Activated naive CD8-positive, alpha-beta T cell treated with anti-CD3 and anti-CD28 coated beads, Interleukin-2, amount 10 ng/mL, durations not matched to agents 7 days and 5 days (primary cell): Measurements from ENCODE around the gene PDE11A. TPM values are rescaled to one million over a fixed set of nuclear protein-coding genes. Genes with fewer than 3 reads are reported as not detected.
"Not testable (repeated sequence)": the region's sequence is repeated elsewhere in the genome, so short reads cannot be mapped to it uniquely, and the experiment has no call there.

Source experiments
- ATAC-seq: fragments of 150-1000 bp; cut with Tn5 transposase; one replicate; pipeline ENCODE4 v1.10.0; 2021; ENCODE audit warnings: low read depth, moderate library complexity
- POLR2A ChIA-PET: fragments of 350-600 bp; sonication (Branson Sonifier 250); formaldehyde crosslinking; loops from one replicate; lab custom pipeline; 2021; ENCODE audit warnings: antibody characterized with exemption; lab: Charles Lee
- DNase-seq: peaks from one replicate; pipeline ENCODE4 v3.0.0; 2021
- H3K27ac Mint-ChIP-seq: one replicate; pipeline ENCODE4 v1.8.0; 2022; ENCODE audit warnings: mild to moderate bottlenecking, mixed read lengths
- H3K27me3 Mint-ChIP-seq: one replicate; pipeline ENCODE4 v1.8.0; 2022; ENCODE audit warnings: mild to moderate bottlenecking, moderate library complexity, mixed read lengths
- H3K36me3 Mint-ChIP-seq: one replicate; pipeline ENCODE4 v1.8.0; 2021; ENCODE audit warnings: mild to moderate bottlenecking, mixed read lengths
- H3K4me1 Mint-ChIP-seq: one replicate; pipeline ENCODE4 v1.8.0; 2021; ENCODE audit warnings: mixed read lengths
- H3K4me3 Mint-ChIP-seq: one replicate; pipeline ENCODE4 v1.8.0; 2022; ENCODE audit warnings: mild to moderate bottlenecking, moderate library complexity, mixed read lengths
- H3K9me3 Mint-ChIP-seq: one replicate; pipeline ENCODE4 v1.8.0; 2021; ENCODE audit warnings: mixed read lengths
- total RNA-seq, 2 experiments: library from RNA; stranded (reverse); gene quantifications; one replicate each; pipeline ENCODE4 v1.2.3, GENCODE V29; 2021

The PDE11A gene
- total RNA-seq, 2 experiments from 2014 or later, result not detected

GRCh38 chr2:178066890-178067669 is 5.5 kb downstream of the PDE11A start:
- Mint-ChIP-seq H3K27me3 (peaks cover 30% of the 10 kb centered on the region), H3K9me3 (no peaks in the 10 kb centered on the region), H3K4me1 (peaks cover 2% of the 10 kb centered on the region), H3K36me3 (no peaks in the 10 kb centered on the region), H3K4me3 (no peak overlapping the region), H3K27ac (no peak overlapping the region)
- DNase-seq (no peak), ATAC-seq (no peak)
- POLR2A ChIA-PET, result interaction anchor here (0.6 kb wide), 1 partner anchor 982 kb away, joined by 3 read pairs; no protein-coding TSS in a partner anchor

DNA sequence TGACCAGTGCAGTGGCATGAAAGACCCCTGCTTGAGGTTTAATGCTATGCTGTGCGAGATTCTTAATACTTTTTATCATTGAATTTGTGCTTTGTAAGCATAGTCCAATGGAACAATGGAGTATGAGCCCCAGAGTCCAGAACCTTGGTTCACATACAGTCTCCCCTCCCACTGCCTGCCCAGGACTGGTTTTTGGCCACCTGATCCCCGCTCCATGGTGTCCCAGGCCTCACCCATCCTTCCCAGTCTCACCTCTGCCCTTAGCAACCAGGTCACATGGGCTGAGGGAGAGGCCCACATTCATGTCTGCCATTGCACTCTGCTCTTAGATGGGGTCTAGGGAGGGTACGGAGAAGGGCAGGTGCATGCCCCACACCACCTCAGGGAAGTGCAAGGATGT is 6.3 kb downstream of the PDE11A start:
- H3K9me3 Mint-ChIP-seq, result no peaks in the 10 kb centered on the region
- POLR2A ChIA-PET, result no interaction called here
- H3K27ac Mint-ChIP-seq, result no peak overlapping the region
- ATAC-seq (no peak), DNase-seq (no peak)
- no peaks in the 10 kb centered on the region for H3K36me3 Mint-ChIP-seq
- no peak overlapping the region for H3K4me3 Mint-ChIP-seq
- peaks cover 30% of the 10 kb centered on the region for H3K27me3 Mint-ChIP-seq
- H3K4me1 Mint-ChIP-seq, result peaks cover 2% of the 10 kb centered on the region

DNA sequence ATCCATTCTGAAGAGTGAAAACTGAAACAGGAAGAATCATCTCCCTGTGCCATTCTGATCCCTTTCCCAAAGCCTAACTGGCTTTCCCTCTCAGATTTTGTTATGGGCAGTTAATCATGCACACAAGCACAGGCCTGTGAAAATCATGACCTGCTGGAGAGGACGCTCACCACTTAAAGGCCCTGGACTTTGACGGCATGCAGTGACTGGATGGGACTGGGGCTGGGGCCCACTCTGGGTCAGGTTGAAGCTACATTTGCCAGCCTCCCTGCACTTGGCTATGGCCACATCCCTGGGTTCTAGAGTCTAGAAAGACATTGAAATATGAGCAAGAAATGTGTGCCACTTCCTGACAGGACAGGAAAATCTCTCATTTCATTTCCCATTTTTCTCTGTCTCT is 12.9 kb downstream of the PDE11A start:
- Mint-ChIP-seq H3K27ac (no peak overlapping the region), H3K9me3 (no peaks in the 10 kb centered on the region), H3K27me3 (peaks cover 8% of the 10 kb centered on the region), H3K36me3 (no peaks in the 10 kb centered on the region), H3K4me3 (no peak overlapping the region), H3K4me1 (no peaks in the 10 kb centered on the region)
- DNase-seq (no peak), ATAC-seq (no peak)
- POLR2A ChIA-PET, result no interaction called here

DNA sequence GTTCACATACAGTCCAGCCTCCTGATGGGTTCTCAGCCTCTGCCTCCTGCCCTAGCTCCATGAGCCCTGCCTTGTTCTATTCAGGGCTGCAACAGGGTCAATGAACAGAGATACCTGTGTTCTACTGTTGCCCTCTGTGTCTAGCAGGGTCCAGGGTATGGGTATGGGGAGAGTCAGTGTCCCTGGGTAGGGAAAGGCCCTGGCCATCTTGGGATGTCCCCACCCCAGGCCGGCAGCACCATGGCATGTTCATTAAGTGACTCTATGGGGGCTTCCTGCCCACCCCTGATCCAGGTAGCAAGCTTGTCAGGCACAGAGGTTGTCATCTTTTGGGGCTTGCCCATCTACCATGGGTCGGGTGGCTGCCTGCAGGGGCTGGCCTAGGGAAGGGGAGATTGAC is 13.5 kb downstream of the PDE11A start:
- H3K9me3 Mint-ChIP-seq, result no peaks in the 10 kb centered on the region
- H3K36me3 Mint-ChIP-seq, result no peaks in the 10 kb centered on the region
- ATAC-seq (no peak), DNase-seq (no peak)
- POLR2A ChIA-PET, result no interaction called here
- no peaks in the 10 kb centered on the region for H3K4me1 Mint-ChIP-seq
- H3K27ac Mint-ChIP-seq, result no peak overlapping the region
- H3K4me3 Mint-ChIP-seq, result no peak overlapping the region
- H3K27me3 Mint-ChIP-seq, result peaks cover 8% of the 10 kb centered on the region

DNA sequence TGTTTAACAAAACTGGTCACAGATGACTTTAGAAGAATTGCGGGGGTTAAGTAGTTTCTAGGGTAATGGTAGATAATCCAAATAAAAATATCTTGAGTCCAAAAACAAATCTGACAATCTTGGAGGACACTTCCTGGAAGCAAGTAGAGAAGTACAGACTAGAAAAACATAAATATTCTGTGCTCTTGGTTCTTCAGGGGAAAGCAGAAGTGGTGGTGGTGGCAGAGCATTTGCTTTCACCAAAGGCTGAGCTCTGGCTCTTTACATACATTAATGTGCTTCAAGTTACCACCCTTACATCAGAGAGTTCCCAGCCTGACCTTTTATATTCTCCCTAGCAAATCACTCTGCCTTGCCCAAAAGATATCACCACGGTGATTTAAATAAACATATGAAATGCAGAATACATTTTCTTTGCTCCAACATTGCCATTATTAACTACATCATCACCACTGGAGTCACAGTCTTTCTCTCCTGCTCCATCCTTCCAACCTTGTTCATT is 15.3 kb downstream of the PDE11A start:
- POLR2A ChIA-PET, result no interaction called here
- no peak overlapping the region for H3K27ac Mint-ChIP-seq
- H3K27me3 Mint-ChIP-seq, result peaks cover 8% of the 10 kb centered on the region
- H3K9me3 Mint-ChIP-seq, result peaks cover 2% of the 10 kb centered on the region
- no peaks in the 10 kb centered on the region for H3K4me1 Mint-ChIP-seq
- DNase-seq (no peak), ATAC-seq (no peak)
- H3K36me3 Mint-ChIP-seq, result no peaks in the 10 kb centered on the region
- H3K4me3 Mint-ChIP-seq, result no peak overlapping the region

GRCh38 chr2:178056345-178056744 is 16.2 kb downstream of the PDE11A start:
- ATAC-seq (no peak), DNase-seq (no peak)
- H3K9me3 Mint-ChIP-seq, result peaks cover 2% of the 10 kb centered on the region
- POLR2A ChIA-PET, result no interaction called here
- no peak overlapping the region for H3K27ac Mint-ChIP-seq
- H3K27me3 Mint-ChIP-seq, result peaks cover 3% of the 10 kb centered on the region
- no peaks in the 10 kb centered on the region for H3K4me1 Mint-ChIP-seq
- no peak overlapping the region for H3K4me3 Mint-ChIP-seq
- no peaks in the 10 kb centered on the region for H3K36me3 Mint-ChIP-seq

DNA sequence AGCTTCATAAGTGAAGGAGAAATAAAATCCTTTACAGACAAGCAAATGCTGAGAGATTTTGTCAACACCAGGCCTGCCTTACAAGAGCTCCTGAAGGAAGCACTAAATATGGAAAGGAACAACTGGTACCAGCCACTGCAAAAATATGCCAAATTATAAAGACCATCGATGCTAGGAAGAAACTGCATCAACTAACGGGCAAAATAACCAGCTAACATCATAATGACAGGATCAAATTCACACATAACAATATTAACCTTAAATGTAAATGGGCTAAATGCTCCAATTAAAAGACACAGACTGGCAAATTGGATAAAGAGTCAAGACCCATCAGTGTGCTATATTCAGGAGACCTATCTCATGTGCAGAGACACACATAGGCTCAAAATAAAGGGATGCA is 21.3 kb downstream of the PDE11A start:
- POLR2A ChIA-PET, H3K4me1 Mint-ChIP-seq, DNase-seq, H3K9me3 Mint-ChIP-seq, ATAC-seq, H3K4me3 Mint-ChIP-seq, H3K27me3 Mint-ChIP-seq, H3K36me3 Mint-ChIP-seq, H3K27ac Mint-ChIP-seq: not testable (repeated sequence)

DNA sequence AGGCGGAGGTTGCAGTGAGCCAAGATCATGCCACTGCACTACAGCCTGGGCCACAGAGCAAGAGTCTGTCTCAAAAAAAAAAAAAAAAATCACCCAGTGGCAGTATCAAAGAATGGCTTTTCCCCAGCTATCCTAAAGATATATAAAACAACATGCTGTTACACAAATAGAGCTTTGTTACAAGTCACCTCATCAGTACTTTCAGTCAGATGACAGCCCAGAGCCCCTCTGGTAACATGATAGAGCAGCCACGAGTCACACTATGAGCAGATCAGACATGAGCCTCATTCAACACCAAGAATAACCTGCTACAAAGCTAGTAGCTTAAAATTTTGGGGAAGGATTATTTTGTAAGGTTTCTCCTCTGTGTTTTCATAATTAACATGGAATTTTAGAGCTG is 25.2 kb downstream of the PDE11A start:
- POLR2A ChIA-PET, result no interaction called here
- peaks cover 5% of the 10 kb centered on the region for H3K27me3 Mint-ChIP-seq
- DNase-seq, result no peak
- no peaks in the 10 kb centered on the region for H3K9me3 Mint-ChIP-seq
- H3K4me1 Mint-ChIP-seq, result no peaks in the 10 kb centered on the region
- H3K27ac Mint-ChIP-seq, result no peak overlapping the region
- ATAC-seq, result no peak
- H3K36me3 Mint-ChIP-seq, result no peaks in the 10 kb centered on the region
- H3K4me3 Mint-ChIP-seq, result no peak overlapping the region

DNA sequence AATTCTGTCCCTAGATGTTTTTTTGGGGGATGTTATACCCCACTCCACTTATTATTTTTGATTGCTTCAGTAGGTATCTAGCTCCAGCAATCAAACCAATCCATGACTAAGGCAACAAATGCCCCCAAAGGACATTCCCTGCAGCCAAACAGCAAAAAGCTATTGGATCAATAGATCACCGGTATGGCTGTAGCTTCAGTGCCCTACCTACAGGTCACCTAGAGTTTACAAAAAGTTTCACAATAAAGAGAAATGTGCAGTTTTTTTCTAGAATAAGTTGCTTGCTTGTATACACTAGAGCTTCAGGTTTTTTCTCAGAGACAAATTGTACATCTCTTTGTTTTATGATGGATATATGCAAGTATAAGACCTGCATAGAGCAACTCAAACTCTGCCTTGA is 27.7 kb downstream of the PDE11A start:
- Mint-ChIP-seq H3K9me3 (no peaks in the 10 kb centered on the region), H3K36me3 (no peaks in the 10 kb centered on the region), H3K27ac (no peak overlapping the region), H3K27me3 (peaks cover 5% of the 10 kb centered on the region), H3K4me1 (no peaks in the 10 kb centered on the region), H3K4me3 (no peak overlapping the region)
- POLR2A ChIA-PET, result no interaction called here
- DNase-seq (no peak), ATAC-seq (no peak)

DNA sequence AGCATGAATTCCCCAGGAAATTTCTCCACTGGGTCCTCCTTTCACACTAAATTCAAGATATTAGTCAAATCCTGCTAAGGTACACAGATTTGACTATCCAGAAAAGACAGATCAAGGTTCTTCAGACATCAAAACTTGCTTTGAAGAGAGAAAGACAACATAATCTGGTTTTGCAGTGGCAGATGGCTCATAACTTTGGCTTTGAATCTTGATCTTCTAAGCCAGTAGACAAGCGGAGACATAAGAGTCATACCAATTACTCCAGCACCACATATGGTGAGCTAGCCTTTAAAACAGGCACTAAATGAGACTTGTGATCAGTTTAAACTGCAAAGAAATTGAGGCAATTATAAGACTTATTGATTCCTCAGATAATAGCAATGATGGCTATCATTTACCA is 29.3 kb downstream of the PDE11A start:
- no peak for ATAC-seq
- Mint-ChIP-seq H3K9me3 (no peaks in the 10 kb centered on the region), H3K4me3 (no peak overlapping the region), H3K36me3 (no peaks in the 10 kb centered on the region), H3K27ac (no peak overlapping the region), H3K27me3 (peaks cover 5% of the 10 kb centered on the region), H3K4me1 (no peaks in the 10 kb centered on the region)
- DNase-seq, result no peak
- POLR2A ChIA-PET, result no interaction called here

DNA sequence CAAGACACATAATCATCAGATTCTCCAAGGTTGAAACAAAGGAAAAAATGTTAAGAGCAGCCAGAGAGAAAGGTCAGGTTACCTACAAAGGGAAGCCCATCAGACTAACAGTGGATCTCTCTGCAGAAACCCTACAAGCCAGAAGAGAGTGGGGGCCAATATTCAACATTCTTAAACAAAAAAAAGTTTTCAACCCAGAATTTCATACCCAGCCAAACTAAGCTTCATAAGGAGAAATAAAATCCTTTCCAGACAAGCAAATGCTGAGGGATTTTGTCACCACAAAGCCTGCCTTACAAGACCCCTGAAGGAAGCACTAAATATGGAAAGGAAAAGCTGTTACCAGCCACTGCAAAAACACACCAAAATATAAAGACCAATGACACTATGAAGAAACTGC is 39.0 kb downstream of the PDE11A start:
- POLR2A ChIA-PET, H3K27me3 Mint-ChIP-seq, DNase-seq, H3K4me3 Mint-ChIP-seq, H3K4me1 Mint-ChIP-seq, H3K27ac Mint-ChIP-seq, H3K36me3 Mint-ChIP-seq, ATAC-seq: not testable (repeated sequence)
- peaks cover 11% of the 10 kb centered on the region for H3K9me3 Mint-ChIP-seq

- peaks cover 10% of the 10 kb centered on the region for H3K27me3 Mint-ChIP-seq
These were observed 43.2 kb downstream of the PDE11A start for GRCh38 chr2:178029342-178029741.

GRCh38 chr2:178025551-178026185 is 46.9 kb downstream of the PDE11A start:
- no peaks in the 10 kb centered on the region for H3K36me3 Mint-ChIP-seq
- H3K4me1 Mint-ChIP-seq, result no peaks in the 10 kb centered on the region
- DNase-seq, result no peak
- H3K27ac Mint-ChIP-seq, result no peak overlapping the region
- ATAC-seq, result no peak
- POLR2A ChIA-PET, result no interaction called here
- peaks cover 6% of the 10 kb centered on the region for H3K27me3 Mint-ChIP-seq
- H3K9me3 Mint-ChIP-seq, result no peaks in the 10 kb centered on the region
- no peak overlapping the region for H3K4me3 Mint-ChIP-seq

More at GRCh38 chr2:178029342-178029741, 43.2 kb downstream of the PDE11A start:
- POLR2A ChIA-PET, result no interaction called here
- H3K36me3 Mint-ChIP-seq, result no peaks in the 10 kb centered on the region
- H3K4me3 Mint-ChIP-seq, result no peak overlapping the region
- H3K9me3 Mint-ChIP-seq, result peaks cover 6% of the 10 kb centered on the region
- no peak overlapping the region for H3K27ac Mint-ChIP-seq
- DNase-seq, result no peak
- no peaks in the 10 kb centered on the region for H3K4me1 Mint-ChIP-seq
- ATAC-seq, result no peak

DNA sequence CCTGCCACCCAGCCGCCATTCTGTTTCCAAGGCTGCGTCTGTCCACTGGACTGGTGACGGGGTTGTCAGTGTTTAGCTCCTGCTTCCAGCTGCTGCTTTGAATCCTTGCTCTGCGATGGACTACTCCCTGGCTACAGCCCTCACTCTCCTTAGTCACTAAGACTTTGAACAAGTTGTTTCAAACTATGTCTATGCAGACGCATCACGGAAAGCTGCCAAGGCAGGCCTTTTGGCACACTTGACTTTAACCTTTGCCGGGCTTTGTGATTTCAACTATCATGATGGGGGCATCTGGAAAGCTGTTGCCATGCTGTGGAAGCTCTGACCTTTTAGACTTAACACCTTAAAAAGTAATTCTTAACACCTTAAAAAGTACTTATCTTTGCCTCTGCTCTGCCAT is 54.4 kb downstream of the PDE11A start:
- POLR2A ChIA-PET, result no interaction called here

More for the DNA sequence above, 54.4 kb downstream of the PDE11A start:
- no peak for ATAC-seq
- H3K4me1 Mint-ChIP-seq, result no peaks in the 10 kb centered on the region
- DNase-seq, result no peak
- no peaks in the 10 kb centered on the region for H3K36me3 Mint-ChIP-seq
- no peaks in the 10 kb centered on the region for H3K9me3 Mint-ChIP-seq
- H3K27ac Mint-ChIP-seq, result no peak overlapping the region
- H3K27me3 Mint-ChIP-seq, result peaks cover 3% of the 10 kb centered on the region
- H3K4me3 Mint-ChIP-seq, result no peak overlapping the region
